ENCODE data around the gene ANO9. TPM values are rescaled to one million over a fixed set of nuclear protein-coding genes. Genes with fewer than 3 reads are reported as not detected.

The ANO9 gene
- total RNA-seq, 3 donors from 2014 or later = 0.32 to 14.2 (median 9.8) TPM

- H3K36me3 ChIP-seq = no peaks in the 10 kb centered on the region
- H3K4me1 ChIP-seq = no peaks in the 10 kb centered on the region
- intact Hi-C loops (cut with DNase I; ENCODE audit: low total_unique reads) = no loop called here
- no peak for TF ChIP-seq CTCF (IDR thresholded peaks at IDR 0.05)
- H3K9me3 ChIP-seq = peaks cover 11 to 16% of the 10 kb centered on the region in 2 donors
- no peak overlapping the region for H3K4me3 ChIP-seq
- DNase-seq (ENCODE audit: low spot score in 2 of 2) = no peak
- no peak overlapping the region for H3K27ac ChIP-seq
- no peaks in the 10 kb centered on the region for H3K27me3 ChIP-seq
These were observed 57.3 kb downstream of the ANO9 start for GRCh38 chr11:384511-384910.

- H3K4me3 ChIP-seq = no peak overlapping the region
- no peaks in the 10 kb centered on the region for H3K36me3 ChIP-seq
- no peak overlapping the region for H3K27ac ChIP-seq
- TF ChIP-seq POLR2AphosphoS5 (IDR thresholded peaks at IDR 0.05) (no peak), POLR2A (IDR thresholded peaks at IDR 0.05) (no peak), CTCF (IDR thresholded peaks at IDR 0.05) (no peak)
- no peaks in the 10 kb centered on the region for H3K4me1 ChIP-seq
- no peaks in the 10 kb centered on the region for H3K27me3 ChIP-seq
- intact Hi-C loops (cut with DNase I; ENCODE audit: low total_unique reads) = no loop called here
- H3K9me3 ChIP-seq = peaks cover 11 to 16% of the 10 kb centered on the region in 2 donors
- DNase-seq (ENCODE audit: low spot score in 2 of 2) = no peak
These were observed 58.4 kb downstream of the ANO9 start for GRCh38 chr11:383431-383830.

- TF ChIP-seq POLR2AphosphoS5 (IDR thresholded peaks at IDR 0.05) (no peak), CTCF (IDR thresholded peaks at IDR 0.05) (no peak), POLR2A (IDR thresholded peaks at IDR 0.05) (no peak)
- intact Hi-C loops (cut with DNase I; ENCODE audit: low total_unique reads) = no loop called here
- Histone ChIP-seq H3K27ac (no peak overlapping the region), H3K27me3 (no peaks in the 10 kb centered on the region), H3K36me3 (no peaks in the 10 kb centered on the region), H3K9me3 (peaks cover 11 to 13% of the 10 kb centered on the region in 2 donors), H3K4me1 (no peaks in the 10 kb centered on the region), H3K4me3 (no peak overlapping the region)
- DNase-seq (ENCODE audit: low spot score in 2 of 2) = no peak
These were observed 59.7 kb downstream of the ANO9 start for GRCh38 chr11:382081-382629.

GRCh38 chr11:381501-382072, 60.2 kb downstream of the ANO9 start:
- Histone ChIP-seq H3K4me3 (no peak overlapping the region), H3K27ac (no peak overlapping the region), H3K27me3 (no peaks in the 10 kb centered on the region), H3K4me1 (no peaks in the 10 kb centered on the region), H3K36me3 (no peaks in the 10 kb centered on the region), H3K9me3 (peaks cover 6 to 8% of the 10 kb centered on the region in 2 donors)
- DNase-seq (ENCODE audit: low spot score in 2 of 2) = no peak
- no peak for TF ChIP-seq POLR2AphosphoS5 (IDR thresholded peaks at IDR 0.05)
- no peak for TF ChIP-seq CTCF (IDR thresholded peaks at IDR 0.05)
- no peak for TF ChIP-seq POLR2A (IDR thresholded peaks at IDR 0.05)
- intact Hi-C loops (cut with DNase I; ENCODE audit: low total_unique reads) = no loop called here

GRCh38 chr11:380996-381395, 60.8 kb downstream of the ANO9 start:
- Histone ChIP-seq H3K36me3 (no peaks in the 10 kb centered on the region), H3K9me3 (peaks cover under 1 to 2% of the 10 kb centered on the region in 2 donors), H3K4me3 (no peak overlapping the region), H3K27ac (no peak overlapping the region), H3K27me3 (no peaks in the 10 kb centered on the region), H3K4me1 (no peaks in the 10 kb centered on the region)
- TF ChIP-seq POLR2AphosphoS5 (IDR thresholded peaks at IDR 0.05) (no peak), POLR2A (IDR thresholded peaks at IDR 0.05) (no peak), CTCF (IDR thresholded peaks at IDR 0.05) (no peak)
- intact Hi-C loops (cut with DNase I; ENCODE audit: low total_unique reads) = no loop called here
- DNase-seq (ENCODE audit: low spot score in 2 of 2) = no peak

Data from breast epithelium (tissue), 4 donors.